ENCODE results near the gene ZFAND6.
"Not testable (repeated sequence)": the region's sequence is repeated elsewhere in the genome, so short reads cannot be mapped to it uniquely, and the experiment has no call there.

The ZFAND6 gene

GRCh38 chr15:80095969-80096368 is 36.5 kb downstream of the ZFAND6 start:
- H3K4me1 Mint-ChIP-seq (ENCODE audit: low read depth): peaks cover 11% of the 10 kb centered on the region

GRCh38 chr15:80098341-80098740 is 38.9 kb downstream of the ZFAND6 start:
- Mint-ChIP-seq H3K27me3 (no peaks in the 10 kb centered on the region), H3K27ac (no peak overlapping the region), H3K4me3 (no peak overlapping the region), H3K9me3 (no peaks in the 10 kb centered on the region), H3K4me1 (ENCODE audit: low read depth) (peaks cover 11% of the 10 kb centered on the region), H3K36me3 (ENCODE audit: low read depth) (peaks cover 18% of the 10 kb centered on the region)
- intact Hi-C loops (cut with micrococcal nuclease): no loop called here

More at GRCh38 chr15:80095969-80096368, 36.5 kb downstream of the ZFAND6 start:
- Mint-ChIP-seq H3K9me3 (no peaks in the 10 kb centered on the region), H3K36me3 (ENCODE audit: low read depth) (peaks cover 6% of the 10 kb centered on the region), H3K4me3 (no peak overlapping the region), H3K27me3 (no peaks in the 10 kb centered on the region), H3K27ac (no peak overlapping the region)
- intact Hi-C loops (cut with micrococcal nuclease): no loop called here

- Mint-ChIP-seq H3K4me3 (no peak overlapping the region), H3K4me1 (ENCODE audit: low read depth) (peaks cover 5% of the 10 kb centered on the region), H3K36me3 (ENCODE audit: low read depth) (peaks cover 24% of the 10 kb centered on the region), H3K27ac (no peak overlapping the region), H3K27me3 (no peaks in the 10 kb centered on the region), H3K9me3 (no peaks in the 10 kb centered on the region)
- intact Hi-C loops (cut with micrococcal nuclease): no loop called here
These were observed 39.8 kb downstream of the ZFAND6 start for GRCh38 chr15:80099241-80099640.

- H3K27me3 Mint-ChIP-seq; H3K4me3 Mint-ChIP-seq; H3K27ac Mint-ChIP-seq; intact Hi-C loops (cut with micrococcal nuclease); H3K4me1 Mint-ChIP-seq (ENCODE audit: low read depth); H3K9me3 Mint-ChIP-seq: not testable (repeated sequence)
- H3K36me3 Mint-ChIP-seq (ENCODE audit: low read depth): peaks cover 25% of the 10 kb centered on the region
These were observed 40.2 kb downstream of the ZFAND6 start for GRCh38 chr15:80099662-80100061.

GRCh38 chr15:80100247-80100646 is 40.8 kb downstream of the ZFAND6 start:
- Mint-ChIP-seq H3K4me1 (ENCODE audit: low read depth) (peaks cover 5% of the 10 kb centered on the region), H3K36me3 (ENCODE audit: low read depth) (peaks cover 22% of the 10 kb centered on the region), H3K27ac (no peak overlapping the region), H3K27me3 (no peaks in the 10 kb centered on the region), H3K4me3 (no peak overlapping the region), H3K9me3 (no peaks in the 10 kb centered on the region)
- intact Hi-C loops (cut with micrococcal nuclease): no loop called here

GRCh38 chr15:80105193-80105592 is 45.7 kb downstream of the ZFAND6 start:
- H3K36me3 Mint-ChIP-seq (ENCODE audit: low read depth): peaks cover 22% of the 10 kb centered on the region
- no peaks in the 10 kb centered on the region for H3K27me3 Mint-ChIP-seq
- no peaks in the 10 kb centered on the region for H3K9me3 Mint-ChIP-seq
- intact Hi-C loops (cut with micrococcal nuclease): no loop called here
- H3K4me1 Mint-ChIP-seq (ENCODE audit: low read depth): peaks cover 5% of the 10 kb centered on the region
- no peak overlapping the region for H3K27ac Mint-ChIP-seq
- no peak overlapping the region for H3K4me3 Mint-ChIP-seq

- no peaks in the 10 kb centered on the region for H3K27me3 Mint-ChIP-seq
- intact Hi-C loops (cut with micrococcal nuclease): no loop called here
- no peaks in the 10 kb centered on the region for H3K9me3 Mint-ChIP-seq
- H3K36me3 Mint-ChIP-seq (ENCODE audit: low read depth): peaks cover 22% of the 10 kb centered on the region
- H3K4me1 Mint-ChIP-seq (ENCODE audit: low read depth): peaks cover 5% of the 10 kb centered on the region
- H3K4me3 Mint-ChIP-seq: no peak overlapping the region
- H3K27ac Mint-ChIP-seq: no peak overlapping the region
These were observed 46.1 kb downstream of the ZFAND6 start for GRCh38 chr15:80105595-80105994.

GRCh38 chr15:80106051-80106450 is 46.6 kb downstream of the ZFAND6 start:
- intact Hi-C loops (cut with micrococcal nuclease): no loop called here
- Mint-ChIP-seq H3K27me3 (no peaks in the 10 kb centered on the region), H3K9me3 (no peaks in the 10 kb centered on the region), H3K4me1 (ENCODE audit: low read depth) (peaks cover 5% of the 10 kb centered on the region), H3K36me3 (ENCODE audit: low read depth) (peaks cover 22% of the 10 kb centered on the region), H3K27ac (no peak overlapping the region), H3K4me3 (no peak overlapping the region)

- H3K9me3 Mint-ChIP-seq: no peaks in the 10 kb centered on the region
- H3K36me3 Mint-ChIP-seq (ENCODE audit: low read depth): peaks cover 15% of the 10 kb centered on the region
- no peak overlapping the region for H3K4me3 Mint-ChIP-seq
- H3K4me1 Mint-ChIP-seq (ENCODE audit: low read depth): peaks cover 5% of the 10 kb centered on the region
- intact Hi-C loops (cut with micrococcal nuclease): no loop called here
- H3K27ac Mint-ChIP-seq: no peak overlapping the region
- no peaks in the 10 kb centered on the region for H3K27me3 Mint-ChIP-seq
These were observed 47.7 kb downstream of the ZFAND6 start for GRCh38 chr15:80107204-80107603.

GRCh38 chr15:80107774-80108173 is 48.3 kb downstream of the ZFAND6 start:
- Mint-ChIP-seq H3K36me3 (ENCODE audit: low read depth) (peaks cover 11% of the 10 kb centered on the region), H3K9me3 (no peaks in the 10 kb centered on the region), H3K27me3 (no peaks in the 10 kb centered on the region), H3K27ac (no peak overlapping the region), H3K4me1 (ENCODE audit: low read depth) (peaks cover 5% of the 10 kb centered on the region), H3K4me3 (no peak overlapping the region)
- intact Hi-C loops (cut with micrococcal nuclease): no loop called here

GRCh38 chr15:80109388-80109787 is 49.9 kb downstream of the ZFAND6 start:
- H3K27me3 Mint-ChIP-seq: no peaks in the 10 kb centered on the region
- H3K27ac Mint-ChIP-seq: no peak overlapping the region
- H3K9me3 Mint-ChIP-seq: no peaks in the 10 kb centered on the region
- peaks cover 8% of the 10 kb centered on the region for H3K4me1 Mint-ChIP-seq (ENCODE audit: low read depth)
- intact Hi-C loops (cut with micrococcal nuclease): no loop called here
- peaks cover 3% of the 10 kb centered on the region for H3K36me3 Mint-ChIP-seq (ENCODE audit: low read depth)
- H3K4me3 Mint-ChIP-seq: no peak overlapping the region

GRCh38 chr15:80110920-80111319 is 51.4 kb downstream of the ZFAND6 start:
- Mint-ChIP-seq H3K4me3 (no peak overlapping the region), H3K36me3 (ENCODE audit: low read depth) (no peaks in the 10 kb centered on the region), H3K27ac (no peak overlapping the region), H3K9me3 (no peaks in the 10 kb centered on the region), H3K27me3 (no peaks in the 10 kb centered on the region), H3K4me1 (ENCODE audit: low read depth) (peaks cover 17% of the 10 kb centered on the region)
- intact Hi-C loops (cut with micrococcal nuclease): no loop called here

GRCh38 chr15:80114114-80114513 is 54.6 kb downstream of the ZFAND6 start:
- Mint-ChIP-seq H3K36me3 (ENCODE audit: low read depth) (no peaks in the 10 kb centered on the region), H3K27me3 (no peaks in the 10 kb centered on the region), H3K9me3 (no peaks in the 10 kb centered on the region), H3K4me1 (ENCODE audit: low read depth) (peaks cover 12% of the 10 kb centered on the region), H3K27ac (no peak overlapping the region), H3K4me3 (no peak overlapping the region)
- intact Hi-C loops (cut with micrococcal nuclease): no loop called here

GRCh38 chr15:80115021-80115420 is 55.5 kb downstream of the ZFAND6 start:
- H3K4me3 Mint-ChIP-seq: no peak overlapping the region
- H3K36me3 Mint-ChIP-seq (ENCODE audit: low read depth): no peaks in the 10 kb centered on the region
- H3K27ac Mint-ChIP-seq: no peak overlapping the region
- H3K9me3 Mint-ChIP-seq: no peaks in the 10 kb centered on the region
- peaks cover 12% of the 10 kb centered on the region for H3K4me1 Mint-ChIP-seq (ENCODE audit: low read depth)
- intact Hi-C loops (cut with micrococcal nuclease): no loop called here
- H3K27me3 Mint-ChIP-seq: no peaks in the 10 kb centered on the region

- Mint-ChIP-seq H3K27ac (no peak overlapping the region), H3K4me1 (ENCODE audit: low read depth) (peaks cover 28% of the 10 kb centered on the region), H3K4me3 (no peak overlapping the region), H3K36me3 (ENCODE audit: low read depth) (peaks cover 20% of the 10 kb centered on the region), H3K27me3 (no peaks in the 10 kb centered on the region), H3K9me3 (no peaks in the 10 kb centered on the region)
- intact Hi-C loops (cut with micrococcal nuclease): no loop called here
These were observed 59.5 kb downstream of the ZFAND6 start for GRCh38 chr15:80118956-80119355.
